NCI-H446 (cell line): ENCODE data around the gene RETREG1.
"Not testable (repeated sequence)": the region's sequence is repeated elsewhere in the genome, so short reads cannot be mapped to it uniquely, and the experiment has no call there.

Experiments
- DNase-seq, 2 experiments: peaks; one replicate each; lab custom pipeline; 2025; lab: John Stamatoyannopoulos, UW

Gene RETREG1

GRCh38 chr5:16485656-16486055, 131.1 kb downstream of the RETREG1 start:
- no peak for DNase-seq

DNA sequence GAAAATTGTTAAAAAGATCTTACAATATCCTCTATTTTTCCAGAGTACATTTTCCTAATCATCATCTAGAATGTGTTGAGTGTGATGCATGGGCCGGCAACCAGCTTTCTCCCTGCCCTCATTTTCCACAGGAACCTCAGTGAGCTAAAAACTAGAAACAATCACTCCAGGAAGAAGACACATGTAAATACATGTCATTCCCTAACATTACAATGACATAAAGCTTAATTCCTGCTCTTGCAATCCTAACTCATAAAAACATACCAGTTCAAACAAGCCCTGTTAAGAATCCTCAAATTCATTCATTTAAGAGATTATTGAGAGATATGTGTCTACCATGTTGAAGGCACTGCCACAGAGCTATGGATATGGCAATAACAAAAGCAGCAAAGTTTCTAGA, 132.7 kb downstream of the RETREG1 start:
- DNase-seq: no peak

DNA sequence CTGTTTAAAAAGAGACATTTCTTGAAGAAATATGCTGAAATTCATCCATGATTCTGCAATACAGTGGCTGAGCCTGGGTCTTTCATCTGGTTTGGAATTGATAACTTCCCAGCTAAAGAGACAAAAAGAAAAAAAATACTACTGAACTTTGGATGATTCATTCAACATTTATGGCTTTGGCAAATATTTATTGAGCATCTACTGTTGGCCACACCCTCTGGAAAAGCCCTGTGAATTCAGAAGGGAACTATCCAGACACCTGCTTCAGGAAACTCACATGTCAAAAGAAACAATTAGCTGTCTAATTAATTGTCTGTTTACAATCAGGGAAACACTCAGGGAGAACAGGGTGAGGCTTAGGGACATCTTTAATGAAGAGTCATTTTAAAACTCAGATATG, 133.4 kb downstream of the RETREG1 start:
- DNase-seq: no peak

DNA sequence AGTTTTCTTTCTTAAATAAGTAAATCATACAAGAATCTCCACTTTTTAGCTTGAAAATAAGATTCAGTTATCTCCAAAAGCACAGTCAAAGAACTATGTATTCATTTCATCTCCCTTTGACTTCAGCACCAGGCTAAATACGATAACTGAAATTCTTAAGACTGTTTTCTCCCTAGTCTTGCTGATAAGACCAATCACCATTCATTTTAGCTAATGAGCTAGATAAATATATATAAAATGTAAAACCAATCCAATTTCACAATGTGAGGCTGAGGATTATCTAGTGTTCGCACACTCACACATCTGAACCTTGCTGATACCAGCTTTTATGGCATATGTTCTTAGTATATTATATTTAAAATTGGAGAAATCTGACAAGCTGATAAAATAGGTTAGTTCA, 133.9 kb downstream of the RETREG1 start:
- DNase-seq: no peak

GRCh38 chr5:16480821-16481538, 135.8 kb downstream of the RETREG1 start:
- DNase-seq: no peak

DNA sequence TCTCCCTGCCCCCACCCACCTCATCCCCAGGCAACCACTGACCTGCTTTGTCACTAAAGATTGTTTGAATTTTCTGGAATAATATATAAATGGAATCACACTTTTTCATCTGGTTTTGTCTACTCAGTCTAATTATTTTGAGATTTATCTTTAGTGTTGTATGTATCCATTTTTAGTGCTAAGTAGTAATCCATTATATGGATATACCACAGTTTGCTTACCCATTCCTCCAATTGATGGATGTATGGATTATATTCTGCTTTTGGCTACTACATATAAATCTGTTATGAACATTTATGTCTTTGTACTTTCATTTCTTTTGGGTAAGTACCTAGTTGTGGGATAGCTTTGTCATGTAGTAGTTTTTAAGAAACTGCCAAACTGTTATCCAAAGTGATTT, 136.7 kb downstream of the RETREG1 start:
- no peak for DNase-seq

GRCh38 chr5:16477541-16477940, 139.3 kb downstream of the RETREG1 start:
- DNase-seq: no peak

- DNase-seq: not testable (repeated sequence)
Observed at GRCh38 chr5:16476417-16476816, 140.4 kb downstream of the RETREG1 start.

GRCh38 chr5:16471387-16471786, 145.4 kb downstream of the RETREG1 start:
- no peak for DNase-seq

DNA sequence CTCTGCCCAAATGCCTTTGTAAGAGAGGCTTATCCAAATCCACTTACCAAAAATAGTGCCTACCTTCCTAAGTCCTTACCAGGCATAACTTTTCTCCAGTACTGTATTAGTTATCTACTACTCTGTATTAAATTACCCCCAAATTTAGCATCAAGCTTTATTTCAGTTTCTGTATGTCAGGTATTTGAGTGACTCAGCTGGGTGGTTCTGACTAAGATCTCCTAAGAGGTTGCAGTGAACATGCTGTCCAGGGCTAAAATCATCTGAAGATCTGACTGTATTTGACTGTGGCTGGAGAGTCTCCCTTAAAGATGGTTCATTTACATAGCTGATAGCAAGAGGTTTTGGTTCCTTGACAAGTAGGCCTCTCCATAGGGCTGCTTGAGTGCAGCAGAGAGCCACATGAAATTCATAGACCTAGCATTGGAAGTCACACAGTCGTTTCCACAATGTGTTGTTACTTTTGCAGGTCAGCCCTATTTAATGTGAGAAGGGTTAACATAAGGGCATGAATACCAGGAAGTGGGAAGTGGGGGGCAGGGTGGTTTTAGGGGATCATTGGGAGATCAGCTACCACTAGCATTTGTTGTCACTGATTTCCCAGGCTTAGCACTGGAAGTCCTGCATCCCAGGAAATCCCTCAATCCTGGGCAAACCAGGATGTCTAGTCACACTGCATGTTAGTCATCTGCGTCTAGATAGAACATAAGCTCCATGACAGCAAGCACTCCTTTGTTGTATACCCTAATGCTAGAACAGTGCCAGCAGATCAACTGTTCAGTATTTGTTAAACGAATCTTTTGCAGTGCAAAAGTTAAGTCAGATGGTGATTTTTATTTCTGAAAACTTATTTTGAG, 149.2 kb downstream of the RETREG1 start:
- peak in 1 of 2 experiments; percentile 41 for DNase-seq

DNA sequence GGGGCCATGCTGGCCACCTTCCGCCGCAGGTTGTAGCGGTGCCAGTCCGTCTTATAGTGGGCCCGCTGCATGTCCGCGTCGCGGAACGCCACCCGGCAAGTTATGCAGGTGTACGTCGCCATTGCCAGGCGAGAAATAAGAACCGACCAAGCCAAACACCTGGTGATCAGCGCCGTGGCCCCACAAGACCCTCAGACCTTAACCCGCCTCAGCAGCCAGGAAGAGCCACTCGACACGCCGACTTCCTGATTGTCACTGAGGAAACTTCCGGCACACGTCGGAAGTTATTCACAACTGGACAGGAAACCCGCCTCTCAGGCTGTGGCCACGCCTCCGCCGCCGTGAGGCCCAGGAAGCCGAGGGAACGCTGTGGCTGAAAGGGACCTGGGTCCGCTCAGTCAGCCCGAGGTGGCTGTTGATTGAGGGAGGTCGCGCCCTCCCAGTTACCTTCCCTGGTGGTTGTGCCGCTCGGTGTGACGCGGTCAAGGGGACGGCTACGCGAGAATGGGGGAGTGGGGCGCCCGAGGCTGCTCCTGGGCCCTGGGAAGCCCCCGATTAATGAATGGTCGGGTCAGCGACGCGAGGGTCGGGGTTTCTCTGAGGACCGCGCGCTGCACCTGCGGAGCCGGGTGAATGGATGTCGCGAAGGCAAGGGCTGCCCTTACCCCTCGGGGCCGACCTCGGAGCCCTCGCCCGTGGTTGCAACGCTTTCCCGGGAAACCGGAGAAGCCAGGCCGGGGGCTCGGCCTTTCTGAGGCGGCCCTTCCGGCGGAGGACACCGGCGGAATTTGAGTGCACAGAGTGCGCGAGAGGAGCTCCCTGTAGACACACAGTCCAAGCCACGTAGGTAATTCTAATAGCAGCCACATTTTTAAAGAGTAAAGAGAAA, 151.0 kb downstream of the RETREG1 start, which contains the start of gene ZNF622:
Gene ZNF622, minus strand, starts transcription at position 257 of the 889 bp plus-strand sequence. Its CDS starts 135 bp downstream, at position 122.
- peak; percentile 85 to 97 for DNase-seq

- DNase-seq: no peak
Observed at GRCh38 chr5:16464664-16465543, 151.9 kb downstream of the RETREG1 start.

DNA sequence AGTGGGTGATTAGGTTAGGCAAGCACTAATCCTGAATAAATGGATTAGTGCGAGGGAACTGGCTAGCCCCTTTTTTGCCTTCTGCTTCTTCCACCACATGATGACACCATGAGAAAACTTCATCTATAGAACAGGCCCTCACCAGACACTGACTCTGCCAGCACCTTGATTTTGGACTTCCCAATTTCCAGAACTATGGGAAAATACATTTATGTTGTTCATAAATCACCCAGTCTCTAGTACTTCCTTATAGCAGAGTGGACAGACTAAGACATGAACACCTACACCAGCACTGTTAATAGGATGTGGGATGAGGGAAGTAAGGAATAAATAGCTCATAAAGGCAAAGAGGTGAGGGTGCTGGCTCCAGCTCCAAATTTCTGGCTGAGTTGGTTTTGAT, 152.6 kb downstream of the RETREG1 start:
- DNase-seq: no peak

GRCh38 chr5:16461782-16462181, 155.0 kb downstream of the RETREG1 start:
- DNase-seq: no peak

- no peak for DNase-seq
Observed at GRCh38 chr5:16461026-16461425, 155.8 kb downstream of the RETREG1 start.

DNA sequence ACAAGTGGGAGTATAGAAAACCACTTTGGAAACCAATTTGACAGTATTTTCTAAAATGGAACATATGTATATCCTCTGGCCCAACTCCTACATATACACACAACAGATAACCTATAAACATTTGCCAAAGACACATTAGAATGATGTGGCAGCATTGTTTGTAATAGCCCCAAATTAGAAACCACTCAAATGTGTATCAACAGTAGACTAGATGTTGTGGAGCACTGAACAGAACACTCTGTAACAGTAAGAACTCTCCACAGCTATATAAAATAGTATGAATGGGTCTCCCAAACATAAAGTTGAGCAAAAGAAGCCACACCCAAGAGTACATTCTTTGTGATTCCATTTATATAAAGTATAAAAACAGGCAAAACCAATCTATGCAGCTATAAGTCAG, 157.3 kb downstream of the RETREG1 start:
- DNase-seq: no peak

GRCh38 chr5:16457853-16458252, 158.9 kb downstream of the RETREG1 start:
- DNase-seq: no peak

DNA sequence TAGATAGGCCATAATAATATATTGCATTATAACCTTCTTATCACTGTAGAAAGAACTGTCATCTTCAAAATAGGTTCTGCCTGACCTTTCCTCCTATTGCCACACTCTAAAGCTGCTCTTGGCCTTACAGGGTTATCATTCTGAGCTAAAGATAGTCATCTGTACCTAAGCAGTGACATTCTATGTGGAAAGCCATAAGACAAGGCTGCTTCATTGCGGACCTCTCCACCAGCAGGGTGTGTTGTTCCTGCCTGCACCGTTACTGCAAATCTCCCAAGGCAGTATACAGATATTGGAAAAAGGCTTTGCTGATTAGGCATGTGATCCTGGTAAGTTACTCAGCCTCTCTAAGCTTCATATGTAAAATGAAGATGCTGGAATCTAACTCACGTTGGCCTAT, 159.3 kb downstream of the RETREG1 start:
- no peak for DNase-seq

DNA sequence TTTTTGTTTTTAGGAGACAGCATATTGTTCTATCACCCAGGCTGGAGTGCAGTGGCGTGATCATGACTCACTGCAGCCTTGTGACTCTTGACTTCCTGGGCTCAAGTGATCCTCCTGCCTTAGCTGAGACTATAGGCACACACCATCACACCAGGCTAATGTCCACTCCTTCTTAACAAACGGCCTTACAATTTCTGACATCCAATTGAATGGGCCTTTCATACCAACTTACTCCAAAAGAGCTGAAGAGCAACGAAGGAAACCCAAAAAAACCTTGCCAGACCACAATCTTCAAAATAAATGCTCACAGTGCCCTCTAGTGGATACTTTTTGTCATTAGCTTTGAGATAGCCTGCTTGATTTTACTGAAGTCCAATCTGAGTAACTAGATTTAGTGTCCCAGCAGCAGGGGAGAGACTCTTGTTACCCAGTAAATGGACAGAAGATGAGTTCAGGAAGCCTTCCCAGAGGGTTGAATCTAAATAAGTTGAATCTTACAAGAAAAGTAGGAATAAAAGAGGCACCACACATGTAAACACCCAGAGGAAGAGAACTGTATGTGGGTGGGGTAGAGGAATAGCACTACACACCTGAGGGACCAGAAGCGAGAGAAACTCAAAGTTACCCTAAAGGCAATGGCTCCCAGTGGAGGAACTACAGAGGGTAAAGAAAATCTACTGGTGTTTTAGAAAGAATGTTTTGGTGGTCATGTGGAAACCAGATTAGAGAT, 160.5 kb downstream of the RETREG1 start:
- peak; percentile 75 to 90 for DNase-seq

- DNase-seq: no peak
Observed at GRCh38 chr5:16455668-16456067, 161.1 kb downstream of the RETREG1 start.
